ENCODE data around the gene MTMR12.

GRCh38 chr5:32270946-32271345 lies 41.8 kb downstream of the MTMR12 start:
- TF ChIP-seq ZBTB7A (IDR thresholded peaks at IDR 0.05; ENCODE audit: low read depth), result no peak
- TF ChIP-seq FOXM1 (IDR thresholded peaks at IDR 0.05; ENCODE audit: borderline replicate concordance, low read depth), result no peak
- TF ChIP-seq, protein P1, sequence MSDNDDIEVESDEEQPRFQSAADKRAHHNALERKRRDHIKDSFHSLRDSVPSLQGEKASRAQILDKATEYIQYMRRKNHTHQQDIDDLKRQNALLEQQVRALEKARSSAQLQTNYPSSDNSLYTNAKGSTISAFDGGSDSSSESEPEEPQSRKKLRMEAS (IDR thresholded peaks at IDR 0.05), result no peak
- no peak for TF ChIP-seq REST (IDR thresholded peaks at IDR 0.05; ENCODE audit: low read depth)
- no peak for TF ChIP-seq TAF1 (IDR thresholded peaks at IDR 0.05; ENCODE audit: low read depth)
- no peak for TF ChIP-seq TEAD4 (IDR thresholded peaks at IDR 0.05)
- TF ChIP-seq EP300 (IDR thresholded peaks at IDR 0.05; ENCODE audit: borderline replicate concordance), result no peak
- TF ChIP-seq NFIC (IDR thresholded peaks at IDR 0.05), result no peak
- TF ChIP-seq EGR1 (IDR thresholded peaks at IDR 0.05), result no peak
- no peak for TF ChIP-seq RAD21 (IDR thresholded peaks at IDR 0.05; ENCODE audit: low read depth)
- no peak for TF ChIP-seq YY1 (IDR thresholded peaks at IDR 0.05; ENCODE audit: low read depth)
- no peak for TF ChIP-seq TCF12 (IDR thresholded peaks at IDR 0.05; ENCODE audit: low read depth)
- TF ChIP-seq CEBPB (IDR thresholded peaks at IDR 0.05), result no peak
- no peak for TF ChIP-seq CREB1 (IDR thresholded peaks at IDR 0.05; ENCODE audit: low read depth)

Measured in Ishikawa (cell line).